ENCODE measurements around the gene OSBPL5.

The OSBPL5 gene

DNA sequence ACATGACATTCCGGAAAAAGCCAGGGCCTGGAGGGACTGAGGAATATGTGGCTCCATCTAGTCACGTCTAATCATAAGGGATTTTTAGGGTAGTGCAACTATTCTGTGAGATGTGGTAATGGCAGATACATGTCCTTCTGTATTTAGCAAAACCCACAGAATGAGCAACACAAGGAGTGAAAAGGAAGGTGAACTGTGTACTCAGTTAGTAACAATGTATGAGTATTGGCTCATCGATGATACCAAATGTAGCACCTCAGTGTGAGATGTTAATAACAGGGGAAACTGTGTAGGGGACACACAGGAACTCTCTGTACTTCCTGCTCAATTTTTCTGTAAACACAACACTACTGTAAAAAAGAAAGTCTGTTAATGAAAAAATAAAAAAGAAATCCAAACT is 65.9 kb downstream of the OSBPL5 start:
- H3K36me3 Mint-ChIP-seq = no peaks in the 10 kb centered on the region
- H3K4me3 Mint-ChIP-seq = no peak overlapping the region
- CTCF ChIA-PET = no interaction called here
- H3K9me3 Mint-ChIP-seq = no peaks in the 10 kb centered on the region
- H3K4me1 Mint-ChIP-seq = no peaks in the 10 kb centered on the region
- no peak for DNase-seq
- peaks cover 17% of the 10 kb centered on the region for H3K27me3 Mint-ChIP-seq
- no peak overlapping the region for H3K27ac Mint-ChIP-seq

- Mint-ChIP-seq H3K27ac (no peak overlapping the region), H3K36me3 (no peaks in the 10 kb centered on the region), H3K4me1 (no peaks in the 10 kb centered on the region), H3K9me3 (no peaks in the 10 kb centered on the region), H3K4me3 (no peak overlapping the region), H3K27me3 (peaks cover 17% of the 10 kb centered on the region)
- no peak for DNase-seq
- CTCF ChIA-PET = no interaction called here
These were observed 68.1 kb downstream of the OSBPL5 start for GRCh38 chr11:3096909-3097530.

DNA sequence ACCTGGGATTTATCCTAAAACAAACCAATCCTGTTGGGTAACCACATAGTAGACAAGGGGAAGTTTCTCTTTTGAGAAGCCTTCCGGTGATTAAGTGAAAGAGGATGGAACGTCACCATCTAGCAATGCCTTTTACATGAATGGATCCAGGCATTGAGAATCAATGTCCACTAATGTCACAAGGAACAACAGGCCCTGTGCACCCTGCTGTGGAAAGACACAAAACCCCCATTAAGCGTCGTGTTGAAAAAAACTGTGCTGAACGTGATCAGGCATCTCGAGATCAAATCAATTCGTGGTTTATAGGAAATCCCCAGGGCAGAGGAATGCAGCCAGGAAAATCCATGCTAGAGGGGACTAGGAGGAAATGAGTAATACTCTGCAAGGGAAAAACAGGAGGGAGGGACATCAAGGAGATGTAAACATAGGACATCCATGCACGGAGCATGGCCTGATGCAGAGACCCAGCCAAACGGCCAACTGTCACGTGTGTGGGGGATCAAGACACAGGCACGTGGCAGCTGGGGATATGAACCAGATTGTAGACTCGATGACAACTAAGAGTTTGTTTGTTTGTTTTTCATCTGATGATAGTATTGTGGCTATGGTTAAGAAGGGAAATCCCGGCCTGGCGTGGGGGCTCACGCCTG is 69.3 kb downstream of the OSBPL5 start:
- H3K27ac Mint-ChIP-seq = no peak overlapping the region
- peaks cover 17% of the 10 kb centered on the region for H3K27me3 Mint-ChIP-seq
- CTCF ChIA-PET = no interaction called here
- DNase-seq = no peak
- H3K4me1 Mint-ChIP-seq = peaks cover 3% of the 10 kb centered on the region
- H3K36me3 Mint-ChIP-seq = no peaks in the 10 kb centered on the region
- H3K9me3 Mint-ChIP-seq = no peaks in the 10 kb centered on the region
- H3K4me3 Mint-ChIP-seq = no peak overlapping the region

DNA sequence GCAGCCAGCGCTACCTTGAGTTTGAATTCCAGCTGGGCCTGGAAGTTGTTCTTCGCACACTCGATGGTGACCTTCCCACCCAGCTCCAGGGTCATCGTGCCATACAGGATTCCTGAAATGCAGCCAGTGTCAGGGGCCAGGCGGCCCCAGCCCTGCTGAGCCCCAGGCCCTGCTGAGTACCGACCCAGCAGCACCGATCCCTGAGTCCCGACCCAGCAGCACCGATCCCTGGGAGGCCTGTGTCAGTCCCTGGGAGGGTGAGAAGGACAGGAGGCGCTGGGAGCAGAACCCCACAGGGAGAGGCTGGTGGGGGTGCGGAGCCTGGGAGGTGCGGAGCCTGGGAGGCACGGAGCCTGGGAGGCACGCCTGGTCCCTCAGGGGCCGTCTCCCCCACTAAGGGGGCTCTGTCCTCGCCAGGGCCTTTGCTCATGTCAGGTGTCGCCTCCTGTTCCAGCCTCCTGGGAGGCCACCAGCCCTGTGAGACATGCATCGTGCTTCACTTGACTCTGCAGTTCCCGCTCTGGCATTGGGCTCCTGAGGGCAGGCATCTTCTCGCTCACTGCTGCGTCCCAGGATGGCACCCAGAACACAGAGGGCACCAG is 70.8 kb downstream of the OSBPL5 start:
- CTCF ChIA-PET = no interaction called here
- H3K27ac Mint-ChIP-seq = no peak overlapping the region
- peaks cover 17% of the 10 kb centered on the region for H3K27me3 Mint-ChIP-seq
- no peaks in the 10 kb centered on the region for H3K36me3 Mint-ChIP-seq
- no peaks in the 10 kb centered on the region for H3K9me3 Mint-ChIP-seq
- H3K4me3 Mint-ChIP-seq = no peak overlapping the region
- peaks cover 3% of the 10 kb centered on the region for H3K4me1 Mint-ChIP-seq
- no peak for DNase-seq

DNA sequence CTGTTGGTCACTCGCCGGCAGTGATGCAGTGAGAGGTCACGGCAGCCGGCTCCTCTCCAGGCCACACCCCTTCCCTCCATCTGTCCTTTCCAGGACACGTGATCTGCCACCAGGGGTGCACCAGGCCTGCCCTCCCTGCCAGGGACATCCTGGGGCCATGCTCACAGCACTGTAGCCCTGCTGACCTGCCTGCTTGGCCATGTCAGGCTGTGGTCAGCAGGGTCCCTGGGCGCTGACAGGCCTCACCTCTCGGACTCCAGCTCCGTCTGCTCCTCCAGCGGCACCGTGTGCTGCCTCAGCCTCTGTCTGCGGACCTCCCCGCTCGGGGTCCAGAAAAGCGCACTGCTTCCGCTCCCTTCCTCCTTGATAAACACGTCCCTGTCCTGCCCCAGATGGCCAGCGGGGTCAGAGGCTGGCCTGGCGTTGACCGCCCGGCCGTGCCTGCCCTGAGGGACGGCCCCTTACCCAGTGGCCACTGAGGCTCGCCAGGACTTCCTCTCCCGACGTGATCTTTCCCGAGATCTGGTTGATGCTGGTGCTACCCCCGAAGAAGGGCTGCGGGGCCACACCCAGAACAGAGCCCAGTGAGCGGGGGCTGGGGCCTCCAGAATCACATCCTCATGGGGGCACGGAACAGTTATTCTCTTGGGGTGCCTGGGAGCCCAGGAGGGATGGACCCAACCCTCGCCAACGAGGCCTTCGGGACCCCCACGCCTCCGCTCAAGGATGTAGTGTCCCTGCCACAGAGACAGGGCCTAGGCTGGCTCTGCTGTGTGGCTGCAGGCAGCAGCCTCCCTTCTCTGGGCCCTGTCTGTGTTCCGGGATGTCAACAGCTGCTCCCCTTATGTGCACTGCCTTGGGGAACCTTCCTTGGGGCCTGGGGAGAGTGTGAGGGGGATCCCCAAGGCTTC is 71.6 kb downstream of the OSBPL5 start:
- Mint-ChIP-seq H3K4me1 (peaks cover 3% of the 10 kb centered on the region), H3K27me3 (peaks cover 17% of the 10 kb centered on the region), H3K4me3 (no peak overlapping the region), H3K27ac (no peak overlapping the region), H3K9me3 (no peaks in the 10 kb centered on the region), H3K36me3 (no peaks in the 10 kb centered on the region)
- CTCF ChIA-PET = interaction anchor here (0.9 to 2.4 kb wide), 2 partner anchors 78 to 560 kb away, joined by 3 to 10 read pairs; no protein-coding TSS in a partner anchor
- DNase-seq = no peak

GRCh38 chr11:3092603-3093141 is 72.4 kb downstream of the OSBPL5 start:
- Mint-ChIP-seq H3K36me3 (no peaks in the 10 kb centered on the region), H3K4me1 (peaks cover 3% of the 10 kb centered on the region), H3K9me3 (no peaks in the 10 kb centered on the region), H3K27ac (no peak overlapping the region), H3K4me3 (no peak overlapping the region), H3K27me3 (peaks cover 17% of the 10 kb centered on the region)
- CTCF ChIA-PET = interaction anchor here (0.9 to 2.4 kb wide), 4 partner anchors 77 to 559 kb away, joined by 3 to 10 read pairs (median 6); no protein-coding TSS in a partner anchor
- no peak for DNase-seq

GRCh38 chr11:3091846-3092602 is 73.1 kb downstream of the OSBPL5 start:
- no peak overlapping the region for H3K4me3 Mint-ChIP-seq
- DNase-seq = peak; percentile 82
- H3K36me3 Mint-ChIP-seq = no peaks in the 10 kb centered on the region
- no peaks in the 10 kb centered on the region for H3K9me3 Mint-ChIP-seq
- H3K27ac Mint-ChIP-seq = no peak overlapping the region
- H3K27me3 Mint-ChIP-seq = peaks cover 15% of the 10 kb centered on the region
- H3K4me1 Mint-ChIP-seq = peaks cover 3% of the 10 kb centered on the region
- CTCF ChIA-PET = interaction anchor here (0.8 to 4.0 kb wide), 29 partner anchors 10 to 664 kb away, joined by 3 to 59 read pairs (median 5); partner anchors contain the start of genes CARS1 and PHLDA2

GRCh38 chr11:3091081-3091845 is 73.8 kb downstream of the OSBPL5 start:
- DNase-seq = no peak
- Mint-ChIP-seq H3K4me1 (peaks cover 3% of the 10 kb centered on the region), H3K27ac (no peak overlapping the region), H3K36me3 (no peaks in the 10 kb centered on the region), H3K4me3 (no peak overlapping the region), H3K27me3 (peaks cover 7% of the 10 kb centered on the region), H3K9me3 (no peaks in the 10 kb centered on the region)
- CTCF ChIA-PET = interaction anchor here (0.6 to 4.0 kb wide), 32 partner anchors 9 to 664 kb away, joined by 3 to 59 read pairs (median 5); partner anchors contain the start of genes CARS1 and PHLDA2

GRCh38 chr11:3090096-3090901 is 74.8 kb downstream of the OSBPL5 start:
- no peaks in the 10 kb centered on the region for H3K9me3 Mint-ChIP-seq
- CTCF ChIA-PET = interaction anchor here (0.6 to 4.0 kb wide), 19 partner anchors 11 to 663 kb away, joined by 3 to 59 read pairs (median 6); partner anchors contain the start of gene PHLDA2
- no peak overlapping the region for H3K4me3 Mint-ChIP-seq
- H3K27ac Mint-ChIP-seq = no peak overlapping the region
- no peaks in the 10 kb centered on the region for H3K36me3 Mint-ChIP-seq
- peaks cover 5% of the 10 kb centered on the region for H3K27me3 Mint-ChIP-seq
- no peak for DNase-seq
- peaks cover 3% of the 10 kb centered on the region for H3K4me1 Mint-ChIP-seq

- H3K9me3 Mint-ChIP-seq = no peaks in the 10 kb centered on the region
- H3K36me3 Mint-ChIP-seq = no peaks in the 10 kb centered on the region
- peaks cover 2% of the 10 kb centered on the region for H3K27me3 Mint-ChIP-seq
- no peak overlapping the region for H3K27ac Mint-ChIP-seq
- no peak overlapping the region for H3K4me3 Mint-ChIP-seq
- peaks cover 3% of the 10 kb centered on the region for H3K4me1 Mint-ChIP-seq
- no peak for DNase-seq
- CTCF ChIA-PET = interaction anchor here (0.8 to 4.0 kb wide), 11 partner anchors 35 to 558 kb away, joined by 3 to 59 read pairs (median 8); partner anchors contain the start of gene PHLDA2
These were observed 75.7 kb downstream of the OSBPL5 start for GRCh38 chr11:3089236-3090061.

GRCh38 chr11:3088806-3089205 is 76.3 kb downstream of the OSBPL5 start:
- Mint-ChIP-seq H3K27me3 (peaks cover 7% of the 10 kb centered on the region), H3K4me1 (peaks cover 3% of the 10 kb centered on the region), H3K9me3 (no peaks in the 10 kb centered on the region), H3K4me3 (no peak overlapping the region), H3K36me3 (no peaks in the 10 kb centered on the region), H3K27ac (no peak overlapping the region)
- no peak for DNase-seq
- CTCF ChIA-PET = interaction anchor here (1.1 to 4.0 kb wide), 5 partner anchors 51 to 557 kb away, joined by 4 to 59 read pairs (median 28); no protein-coding TSS in a partner anchor

Data from activated naive CD4-positive, alpha-beta T cell treated with anti-CD3 and anti-CD28 coated beads, Interleukin-2, amount 10 ng/mL, durations not matched to agents 7 days and 5 days (primary cell).